ENCODE data around the gene TNKS1BP1.

TNKS1BP1 gene

DNA sequence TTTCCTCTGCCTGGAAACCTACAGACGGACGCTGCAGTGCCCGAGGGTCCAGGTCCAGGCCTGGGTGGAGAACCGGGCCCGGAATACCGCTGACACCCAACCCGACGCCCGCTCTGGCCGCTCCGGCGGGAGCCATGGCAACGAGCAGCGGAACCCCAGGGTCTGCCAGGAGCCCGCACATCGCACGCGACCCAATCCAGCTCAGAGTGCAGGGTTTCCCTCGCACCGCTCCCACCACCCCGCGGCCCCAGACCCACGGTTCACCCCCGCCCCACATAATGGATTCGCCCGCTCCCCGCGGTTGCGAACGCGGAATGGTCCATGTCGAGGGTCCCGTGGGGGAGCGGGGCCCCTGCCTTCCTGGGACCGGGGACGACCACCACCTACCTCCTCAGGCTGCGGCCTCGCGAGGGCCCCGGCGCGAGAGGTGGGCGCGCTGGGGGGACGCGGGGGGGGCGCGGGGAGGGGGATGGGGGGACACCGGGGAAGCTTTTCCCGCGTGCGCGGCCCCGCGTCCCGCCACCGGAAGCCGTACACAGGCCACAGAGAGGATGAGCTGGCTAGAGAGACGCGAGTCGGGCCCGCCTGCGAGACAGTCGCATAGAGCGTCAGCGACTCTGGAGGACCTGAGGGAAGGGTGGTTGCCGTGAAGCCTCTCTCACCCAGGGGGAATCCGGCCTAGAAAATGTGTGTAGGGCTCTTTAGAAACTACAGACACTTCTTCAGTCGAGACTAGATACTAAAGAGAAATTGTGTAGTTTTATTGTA, 10.8 kb upstream of the TNKS1BP1 start, which contains the start of gene SSRP1:
Gene SSRP1, minus strand, starts transcription at position 550 of the 768 bp plus-strand sequence. CDS start 771 bp downstream, outside the sequence.
- H3K27ac ChIP-seq = peak within 1 kb of the TSS; percentile 93
- TF ChIP-seq, protein P1, sequence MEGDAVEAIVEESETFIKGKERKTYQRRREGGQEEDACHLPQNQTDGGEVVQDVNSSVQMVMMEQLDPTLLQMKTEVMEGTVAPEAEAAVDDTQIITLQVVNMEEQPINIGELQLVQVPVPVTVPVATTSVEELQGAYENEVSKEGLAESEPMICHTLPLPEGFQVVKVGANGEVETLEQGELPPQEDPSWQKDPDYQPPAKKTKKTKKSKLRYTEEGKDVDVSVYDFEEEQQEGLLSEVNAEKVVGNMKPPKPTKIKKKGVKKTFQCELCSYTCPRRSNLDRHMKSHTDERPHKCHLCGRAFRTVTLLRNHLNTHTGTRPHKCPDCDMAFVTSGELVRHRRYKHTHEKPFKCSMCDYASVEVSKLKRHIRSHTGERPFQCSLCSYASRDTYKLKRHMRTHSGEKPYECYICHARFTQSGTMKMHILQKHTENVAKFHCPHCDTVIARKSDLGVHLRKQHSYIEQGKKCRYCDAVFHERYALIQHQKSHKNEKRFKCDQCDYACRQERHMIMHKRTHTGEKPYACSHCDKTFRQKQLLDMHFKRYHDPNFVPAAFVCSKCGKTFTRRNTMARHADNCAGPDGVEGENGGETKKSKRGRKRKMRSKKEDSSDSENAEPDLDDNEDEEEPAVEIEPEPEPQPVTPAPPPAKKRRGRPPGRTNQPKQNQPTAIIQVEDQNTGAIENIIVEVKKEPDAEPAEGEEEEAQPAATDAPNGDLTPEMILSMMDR (conservative IDR thresholded peaks at IDR 0.05) = 0 out of 2 replicates have a peak, but pooled peaks have one; percentile 9

DNA sequence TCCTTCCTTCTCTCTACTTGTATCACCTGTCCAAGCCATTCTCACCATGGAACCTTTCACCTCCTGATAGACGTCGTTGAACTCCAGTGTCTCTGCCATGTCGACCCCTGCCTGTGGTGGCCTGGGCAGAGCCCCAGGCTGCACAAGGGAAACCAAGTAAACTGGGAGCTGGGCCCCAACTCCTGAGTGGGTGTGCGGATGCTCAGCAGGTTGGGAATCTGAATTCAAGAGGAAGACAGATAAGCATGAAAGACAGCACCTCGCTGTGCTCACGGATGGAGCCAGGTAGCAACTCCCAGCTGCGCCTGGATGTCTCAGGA, 10.2 kb upstream of the TNKS1BP1 start:
- H3K27ac ChIP-seq = peak overlapping the region; percentile 93
- TF ChIP-seq, protein P1 (conservative IDR thresholded peaks at IDR 0.05) = no peak

DNA sequence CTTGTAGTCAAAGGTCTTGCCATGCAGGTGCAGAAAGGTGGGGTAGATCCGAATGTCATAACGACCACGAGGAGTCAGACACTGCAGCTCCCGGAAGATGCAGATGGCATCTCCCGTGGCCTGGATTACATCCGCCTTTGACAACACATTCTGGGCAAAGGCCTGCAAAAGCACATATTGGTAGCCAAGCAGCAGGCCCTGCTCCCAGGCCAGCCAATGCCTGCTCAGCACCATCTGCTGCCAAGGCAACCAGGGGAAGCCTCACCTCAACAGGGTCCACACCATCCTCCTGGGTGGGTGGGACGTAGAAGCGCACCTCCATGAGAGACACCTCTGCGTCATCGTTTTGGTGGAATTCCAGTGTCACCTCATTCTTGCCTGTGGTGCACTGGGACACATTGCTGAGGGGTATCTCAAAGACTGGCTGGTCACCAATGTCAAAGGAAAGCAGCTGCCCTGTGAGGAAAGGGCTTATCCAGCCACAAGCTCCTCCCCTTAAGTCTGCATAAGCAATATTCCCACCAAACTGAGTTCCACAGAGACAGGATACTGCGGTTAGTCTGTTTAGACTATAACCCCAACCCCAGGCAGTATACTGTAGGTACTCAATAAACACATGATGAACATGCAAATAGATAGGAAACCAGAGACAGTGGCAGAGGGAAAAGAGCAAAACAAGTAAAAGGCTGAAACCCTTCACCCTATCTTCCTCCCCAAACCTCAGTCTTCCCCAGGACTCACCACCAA, 8.1 kb upstream of the TNKS1BP1 start:
- no peak overlapping the region for H3K27ac ChIP-seq
- TF ChIP-seq, protein P1 (conservative IDR thresholded peaks at IDR 0.05) = no peak

DNA sequence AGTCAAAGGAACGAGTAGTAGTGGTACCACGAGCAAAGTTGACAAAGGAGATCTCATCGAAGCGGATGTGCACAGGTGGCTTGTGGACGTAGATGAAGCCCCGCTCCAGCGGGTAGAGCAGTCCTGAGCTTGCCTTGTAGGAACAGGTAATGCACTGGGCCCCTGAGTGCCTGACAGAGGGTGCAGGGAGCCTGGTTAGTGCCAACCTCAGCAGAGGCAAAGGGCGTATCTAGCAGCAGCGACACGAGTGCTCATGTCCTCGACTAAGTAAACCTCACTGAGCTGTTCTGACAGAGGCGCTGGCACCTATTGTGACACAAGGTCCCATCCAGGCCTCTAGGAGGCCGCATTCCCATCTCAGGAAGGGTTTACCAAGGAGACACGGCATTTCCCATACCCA, 7.0 kb upstream of the TNKS1BP1 start:
- H3K27ac ChIP-seq = no peak overlapping the region
- TF ChIP-seq, protein P1 (conservative IDR thresholded peaks at IDR 0.05) = no peak

DNA sequence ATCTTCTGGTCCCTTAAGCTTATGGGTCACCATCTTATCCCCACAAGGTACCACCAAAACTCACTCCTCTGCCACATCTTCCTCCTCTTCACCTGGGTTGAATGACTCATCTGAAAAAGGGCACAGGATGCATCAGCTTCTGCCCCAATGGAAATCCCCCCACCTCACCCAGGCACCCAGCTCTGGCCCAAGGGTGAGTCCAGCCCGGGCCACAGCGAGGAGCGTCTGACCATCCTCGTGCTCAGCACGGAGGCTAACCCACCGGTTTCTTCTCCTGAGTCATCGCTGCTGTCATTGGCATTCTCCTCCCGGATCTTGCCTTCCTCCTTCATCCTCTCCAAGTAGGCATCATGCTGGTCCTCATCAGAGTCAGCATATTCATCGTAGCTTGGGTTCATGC, 5.3 kb upstream of the TNKS1BP1 start:
- no peak overlapping the region for H3K27ac ChIP-seq
- TF ChIP-seq, protein P1 (conservative IDR thresholded peaks at IDR 0.05) = no peak

DNA sequence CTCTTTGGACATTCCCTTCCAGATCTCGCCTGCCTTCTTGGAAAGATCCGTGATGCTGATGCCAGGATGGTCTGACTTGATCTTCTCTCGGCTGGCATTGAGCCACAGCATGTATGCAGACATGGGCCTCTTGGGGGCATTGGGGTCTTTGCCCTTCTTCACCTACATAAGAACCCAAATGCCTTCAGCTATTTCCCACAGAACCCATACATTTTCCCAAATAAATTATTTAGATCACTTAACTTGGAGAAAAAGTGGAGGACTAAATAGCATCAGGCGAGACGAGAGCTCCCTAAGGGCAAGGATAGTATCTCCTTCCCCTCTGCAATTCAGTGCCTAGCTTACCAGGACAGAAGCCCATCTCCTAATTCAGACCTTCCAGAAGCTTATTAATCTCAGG, 3.0 kb upstream of the TNKS1BP1 start:
- H3K27ac ChIP-seq = peak overlapping the region; percentile 88
- TF ChIP-seq, protein P1 (conservative IDR thresholded peaks at IDR 0.05) = no peak

DNA sequence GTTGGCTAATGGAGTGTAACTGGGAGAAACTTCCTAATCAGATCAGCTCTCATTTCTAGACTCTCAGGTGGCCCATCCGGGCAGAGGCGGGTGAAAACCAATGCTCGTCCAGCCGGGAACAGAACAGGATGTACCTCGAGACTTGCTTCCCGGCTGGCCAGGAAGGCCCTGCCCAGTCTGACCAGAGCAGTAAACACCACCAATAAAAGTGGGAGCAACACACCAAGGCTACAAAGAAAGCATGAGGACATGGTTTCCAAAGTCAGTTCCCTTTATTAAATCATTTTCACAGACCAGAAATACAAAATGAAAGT, 940 bp upstream of the TNKS1BP1 start:
- TF ChIP-seq, protein P1 (conservative IDR thresholded peaks at IDR 0.05) = no peak

More for the DNA sequence above, 940 bp upstream of the TNKS1BP1 start:
- peak overlapping the region; percentile 88 for H3K27ac ChIP-seq

Measured in VCaP (cell line).